ENCODE data around the gene LRRC3.

The LRRC3 gene

DNA sequence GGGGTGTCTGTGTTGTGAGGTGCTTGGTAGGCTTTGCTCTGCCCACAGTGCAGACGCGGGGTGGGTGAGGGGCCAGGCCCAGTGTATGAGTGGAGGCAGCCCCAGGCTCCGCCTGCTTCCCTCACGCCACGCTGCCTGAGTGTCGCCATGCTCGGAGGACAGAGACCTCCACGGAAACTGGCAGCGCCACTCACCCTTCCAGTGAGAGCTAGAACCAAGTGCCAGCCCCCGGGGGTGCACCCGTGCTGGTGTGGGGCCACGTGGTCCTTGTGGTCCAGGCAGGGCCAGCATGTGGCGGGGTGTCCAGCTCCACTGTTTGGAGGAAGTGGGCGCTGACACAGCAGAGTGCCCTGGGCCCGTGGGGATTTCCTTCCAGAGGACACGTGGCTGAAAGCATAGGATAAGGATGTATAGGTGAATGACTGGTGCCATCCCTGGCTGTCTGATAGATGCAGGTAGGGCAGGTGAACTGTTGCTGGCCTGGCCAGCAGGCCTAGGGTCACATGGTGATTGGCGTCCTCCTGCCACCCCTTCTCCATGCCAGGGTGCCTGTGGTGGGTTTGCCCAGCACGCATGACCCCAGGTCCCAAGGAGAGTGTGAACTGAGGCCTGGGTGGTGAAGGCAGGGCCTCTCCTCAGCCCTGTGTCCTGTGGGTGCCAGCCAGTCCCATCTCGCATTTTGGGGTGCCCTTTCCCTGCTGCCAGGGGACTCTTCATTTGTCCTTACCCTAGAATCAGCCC, 3.8 kb downstream of the LRRC3 start:
- peaks cover 7% of the 10 kb centered on the region for H3K4me1 ChIP-seq (ENCODE audit: control insufficient read depth, insufficient read depth, low read length, poor library complexity, severe bottlenecking)
- DNase-seq: no peak

DNA sequence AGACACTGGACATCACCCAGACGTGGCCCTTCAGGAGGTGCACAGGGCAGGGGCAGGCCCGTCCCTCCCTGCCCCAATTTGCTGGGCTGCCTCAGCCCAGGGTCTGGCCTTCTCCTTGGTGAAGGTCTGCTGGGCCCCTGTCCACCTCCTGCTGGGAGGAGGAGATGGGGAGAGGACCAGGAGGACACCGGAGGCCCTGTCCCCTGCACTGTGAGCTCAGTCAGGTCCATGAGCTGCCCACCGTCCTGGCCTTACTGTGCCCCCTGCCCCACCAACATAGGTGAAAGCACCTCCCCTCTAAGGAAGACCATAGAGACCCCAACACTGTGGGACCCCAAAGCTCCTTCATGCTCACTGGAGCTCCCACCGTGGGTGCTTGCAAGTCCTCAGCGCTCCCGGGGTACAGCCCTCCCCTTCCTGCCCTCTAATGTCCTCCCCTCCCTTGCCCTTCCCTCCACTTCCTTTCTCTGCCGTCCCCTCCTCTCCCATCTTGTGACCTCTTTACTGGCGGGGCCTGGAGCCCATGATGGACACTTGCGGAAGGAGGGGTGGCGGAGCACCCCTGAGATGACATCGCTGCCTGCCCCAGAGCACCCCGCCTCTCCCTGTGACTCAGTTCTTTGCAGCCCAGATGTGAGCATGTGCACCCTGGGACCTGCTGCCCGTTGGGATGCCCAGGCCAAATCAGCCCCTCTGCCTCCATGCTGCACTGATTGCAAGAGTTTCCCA, 4.6 kb downstream of the LRRC3 start:
- Histone ChIP-seq H3K4me1 (ENCODE audit: control insufficient read depth, insufficient read depth, low read length, poor library complexity, severe bottlenecking) (peaks cover 7% of the 10 kb centered on the region), H3K4me3 (ENCODE audit: insufficient read depth, low read depth, low read length, poor library complexity, severe bottlenecking) (no peak overlapping the region), H3K27me3 (replicated peaks; ENCODE audit: control insufficient read depth, insufficient read depth, low read length, poor library complexity, severe bottlenecking) (no peaks in the 10 kb centered on the region), H3K27ac (ENCODE audit: insufficient read depth, low read length, poor library complexity, severe bottlenecking) (no peak overlapping the region), H3K36me3 (ENCODE audit: control insufficient read depth, insufficient read depth, low read length) (no peaks in the 10 kb centered on the region), H3K9me3 (ENCODE audit: control insufficient read depth, low read length) (no peaks in the 10 kb centered on the region)
- DNase-seq: no peak

More for the DNA sequence above, 3.8 kb downstream of the LRRC3 start:
- Histone ChIP-seq H3K27me3 (replicated peaks; ENCODE audit: control insufficient read depth, insufficient read depth, low read length, poor library complexity, severe bottlenecking) (no peaks in the 10 kb centered on the region), H3K27ac (ENCODE audit: insufficient read depth, low read length, poor library complexity, severe bottlenecking) (no peak overlapping the region), H3K36me3 (ENCODE audit: control insufficient read depth, insufficient read depth, low read length) (no peaks in the 10 kb centered on the region), H3K9me3 (ENCODE audit: control insufficient read depth, low read length) (no peaks in the 10 kb centered on the region), H3K4me3 (ENCODE audit: insufficient read depth, low read depth, low read length, poor library complexity, severe bottlenecking) (no peak overlapping the region)

DNA sequence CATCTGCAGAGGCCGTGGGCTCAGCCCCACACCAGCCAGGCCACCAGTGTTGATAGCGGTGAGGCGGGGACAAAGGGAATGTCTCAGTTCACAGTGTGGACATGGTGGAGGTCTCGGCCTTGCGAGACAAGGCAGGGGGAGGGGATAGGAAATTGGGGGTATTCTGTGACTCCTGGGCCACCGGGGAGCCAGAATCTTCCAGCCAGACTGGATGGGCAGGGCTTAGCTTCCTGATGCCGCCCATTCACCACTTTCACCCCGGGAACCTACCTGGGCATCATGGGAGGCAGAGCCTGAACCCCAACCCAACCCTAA, 5.1 kb downstream of the LRRC3 start:
- peaks cover 7% of the 10 kb centered on the region for H3K4me1 ChIP-seq (ENCODE audit: control insufficient read depth, insufficient read depth, low read length, poor library complexity, severe bottlenecking)
- no peak overlapping the region for H3K4me3 ChIP-seq (ENCODE audit: insufficient read depth, low read depth, low read length, poor library complexity, severe bottlenecking)
- no peaks in the 10 kb centered on the region for H3K36me3 ChIP-seq (ENCODE audit: control insufficient read depth, insufficient read depth, low read length)
- H3K27ac ChIP-seq (ENCODE audit: insufficient read depth, low read length, poor library complexity, severe bottlenecking): no peak overlapping the region
- H3K9me3 ChIP-seq (ENCODE audit: control insufficient read depth, low read length): no peaks in the 10 kb centered on the region
- DNase-seq: no peak
- H3K27me3 ChIP-seq (replicated peaks; ENCODE audit: control insufficient read depth, insufficient read depth, low read length, poor library complexity, severe bottlenecking): no peaks in the 10 kb centered on the region

DNA sequence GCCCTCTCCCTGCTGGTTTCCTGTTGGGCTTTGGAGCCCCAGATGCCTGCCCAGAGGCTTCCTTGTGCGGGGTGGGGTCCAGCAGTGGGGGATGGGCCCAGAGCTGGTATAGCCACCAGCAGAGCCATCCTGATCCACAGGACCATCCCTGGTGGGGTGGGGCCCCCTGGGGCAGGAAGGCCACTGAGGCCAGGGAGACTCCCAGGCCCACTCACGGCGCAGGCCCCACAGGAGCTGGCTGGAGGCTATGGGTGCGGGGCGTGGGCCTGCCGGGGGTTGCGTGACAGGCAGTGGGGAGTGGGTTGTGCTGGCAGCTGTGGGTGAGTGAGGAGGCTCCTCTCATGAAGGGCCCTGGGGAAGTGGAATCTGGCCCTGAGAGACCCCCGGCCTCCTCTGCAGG, 5.7 kb downstream of the LRRC3 start:
- H3K27me3 ChIP-seq (replicated peaks; ENCODE audit: control insufficient read depth, insufficient read depth, low read length, poor library complexity, severe bottlenecking): no peaks in the 10 kb centered on the region
- no peak for DNase-seq
- peaks cover 5% of the 10 kb centered on the region for H3K4me1 ChIP-seq (ENCODE audit: control insufficient read depth, insufficient read depth, low read length, poor library complexity, severe bottlenecking)

DNA sequence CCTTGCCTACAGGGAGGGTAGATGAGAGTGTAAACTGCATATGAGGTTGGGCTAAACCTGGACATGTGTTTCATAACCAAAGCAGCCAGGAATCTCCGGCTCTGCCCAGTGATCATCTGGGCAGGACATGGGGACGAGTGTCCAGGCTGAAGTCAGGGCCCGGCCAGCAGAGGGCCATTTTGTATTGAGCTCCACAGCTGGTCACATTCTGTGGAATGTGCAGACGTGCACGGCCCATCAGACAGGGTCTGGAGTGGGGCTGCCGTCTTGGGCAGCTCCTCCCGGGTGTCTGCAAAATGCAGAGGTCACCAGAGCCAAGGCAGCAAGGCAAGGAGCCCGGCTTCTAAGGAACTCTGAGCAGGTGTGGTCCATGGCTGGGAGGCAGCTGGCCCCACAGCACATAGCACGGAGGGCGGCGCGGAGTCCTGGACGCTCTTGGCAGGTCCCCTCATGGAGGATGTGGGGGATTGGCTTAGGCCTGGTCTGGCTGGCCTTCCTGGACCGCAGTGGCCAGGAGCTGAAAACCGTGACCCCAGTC, 6.2 kb downstream of the LRRC3 start:
- no peak for DNase-seq
- Histone ChIP-seq H3K36me3 (ENCODE audit: control insufficient read depth, insufficient read depth, low read length) (no peaks in the 10 kb centered on the region), H3K27me3 (replicated peaks; ENCODE audit: control insufficient read depth, insufficient read depth, low read length, poor library complexity, severe bottlenecking) (no peaks in the 10 kb centered on the region), H3K9me3 (ENCODE audit: control insufficient read depth, low read length) (no peaks in the 10 kb centered on the region), H3K4me1 (ENCODE audit: control insufficient read depth, insufficient read depth, low read length, poor library complexity, severe bottlenecking) (no peaks in the 10 kb centered on the region), H3K4me3 (ENCODE audit: insufficient read depth, low read depth, low read length, poor library complexity, severe bottlenecking) (no peak overlapping the region), H3K27ac (ENCODE audit: insufficient read depth, low read length, poor library complexity, severe bottlenecking) (no peak overlapping the region)

More for the DNA sequence above, 5.7 kb downstream of the LRRC3 start:
- no peaks in the 10 kb centered on the region for H3K9me3 ChIP-seq (ENCODE audit: control insufficient read depth, low read length)
- no peaks in the 10 kb centered on the region for H3K36me3 ChIP-seq (ENCODE audit: control insufficient read depth, insufficient read depth, low read length)
- H3K27ac ChIP-seq (ENCODE audit: insufficient read depth, low read length, poor library complexity, severe bottlenecking): no peak overlapping the region
- H3K4me3 ChIP-seq (ENCODE audit: insufficient read depth, low read depth, low read length, poor library complexity, severe bottlenecking): no peak overlapping the region

DNA sequence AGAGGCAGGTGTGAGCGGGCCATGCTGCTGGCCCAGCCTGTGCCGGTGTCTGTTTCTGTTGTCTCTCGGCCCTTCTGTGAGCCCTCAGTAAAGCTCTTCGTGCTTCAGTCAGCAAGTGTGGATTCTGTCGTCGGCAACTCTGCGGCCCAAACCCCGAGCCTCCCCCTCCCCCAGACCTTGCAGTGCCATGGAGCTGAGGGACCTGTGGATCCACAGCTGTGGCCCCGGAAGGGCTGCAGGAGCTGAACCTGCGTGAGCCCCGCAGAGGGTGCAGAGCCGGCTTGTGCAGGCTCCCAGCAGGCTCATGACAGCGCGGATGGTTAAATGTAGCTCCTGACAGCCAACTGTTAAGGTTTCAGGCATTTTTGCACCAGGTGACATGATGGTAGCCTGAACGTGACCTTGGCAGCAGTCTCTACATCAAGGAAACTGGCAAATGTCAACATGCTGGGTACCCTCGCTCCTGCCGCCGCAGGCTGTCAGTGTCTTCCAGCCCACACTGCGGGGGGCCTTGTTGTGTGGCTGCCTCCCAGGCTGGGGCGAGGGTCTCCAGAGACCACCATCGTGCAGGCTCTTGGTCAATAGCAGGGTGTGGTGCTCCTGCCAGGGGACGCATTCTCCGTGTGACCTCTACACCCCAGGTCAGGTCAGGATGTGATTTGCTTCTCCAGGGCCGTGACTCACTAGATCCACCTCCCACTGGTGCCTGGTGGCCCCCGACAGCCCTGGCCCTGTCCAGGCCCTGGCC, 7.0 kb downstream of the LRRC3 start:
- Histone ChIP-seq H3K9me3 (ENCODE audit: control insufficient read depth, low read length) (no peaks in the 10 kb centered on the region), H3K27me3 (replicated peaks; ENCODE audit: control insufficient read depth, insufficient read depth, low read length, poor library complexity, severe bottlenecking) (no peaks in the 10 kb centered on the region), H3K4me3 (ENCODE audit: insufficient read depth, low read depth, low read length, poor library complexity, severe bottlenecking) (no peak overlapping the region), H3K36me3 (ENCODE audit: control insufficient read depth, insufficient read depth, low read length) (no peaks in the 10 kb centered on the region), H3K27ac (ENCODE audit: insufficient read depth, low read length, poor library complexity, severe bottlenecking) (no peak overlapping the region), H3K4me1 (ENCODE audit: control insufficient read depth, insufficient read depth, low read length, poor library complexity, severe bottlenecking) (no peaks in the 10 kb centered on the region)
- DNase-seq: no peak

DNA sequence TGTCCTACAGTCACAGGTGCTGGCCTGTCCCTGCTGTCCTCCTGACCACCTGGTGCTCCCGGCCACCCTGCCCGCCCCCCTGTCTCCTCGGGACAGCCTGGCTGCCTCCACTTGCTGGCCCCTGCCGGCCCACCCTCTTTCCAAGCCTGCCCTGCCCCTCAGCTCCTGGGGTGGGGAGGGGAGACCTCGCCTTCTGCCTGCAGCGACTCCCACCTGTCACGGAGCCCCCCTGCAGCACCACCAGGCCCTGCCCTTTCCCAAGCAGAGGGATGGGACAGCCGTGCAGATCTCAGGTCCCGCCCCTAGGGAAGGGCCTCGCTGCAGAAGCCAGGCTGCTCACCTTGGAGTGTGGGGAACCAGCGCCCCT, 7.5 kb downstream of the LRRC3 start:
- H3K9me3 ChIP-seq (ENCODE audit: control insufficient read depth, low read length): no peaks in the 10 kb centered on the region
- no peak for DNase-seq
- H3K27ac ChIP-seq (ENCODE audit: insufficient read depth, low read length, poor library complexity, severe bottlenecking): no peak overlapping the region
- H3K27me3 ChIP-seq (replicated peaks; ENCODE audit: control insufficient read depth, insufficient read depth, low read length, poor library complexity, severe bottlenecking): no peaks in the 10 kb centered on the region
- H3K4me3 ChIP-seq (ENCODE audit: insufficient read depth, low read depth, low read length, poor library complexity, severe bottlenecking): no peak overlapping the region
- H3K36me3 ChIP-seq (ENCODE audit: control insufficient read depth, insufficient read depth, low read length): no peaks in the 10 kb centered on the region
- no peaks in the 10 kb centered on the region for H3K4me1 ChIP-seq (ENCODE audit: control insufficient read depth, insufficient read depth, low read length, poor library complexity, severe bottlenecking)

DNA sequence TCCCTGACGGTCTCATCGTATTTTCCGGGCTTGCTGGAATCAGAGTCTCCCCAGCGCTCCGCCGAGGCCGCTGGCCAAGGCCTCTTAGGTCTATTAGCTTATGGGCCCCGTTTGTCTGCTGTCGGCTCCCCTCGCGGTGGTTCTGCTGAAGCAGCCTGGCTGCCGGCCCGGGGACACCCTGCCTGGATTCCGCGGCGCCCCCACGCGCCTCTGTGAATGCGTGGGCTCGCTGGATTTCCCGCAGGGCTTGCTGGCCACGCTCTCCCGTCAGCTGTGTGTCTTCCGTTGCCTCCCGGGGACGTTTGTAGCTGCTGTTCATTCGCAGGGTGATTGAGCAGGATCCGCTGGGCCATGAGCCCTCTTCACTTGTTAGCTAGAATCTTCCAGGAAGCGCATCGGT, 8.4 kb downstream of the LRRC3 start:
- no peak overlapping the region for H3K4me3 ChIP-seq (ENCODE audit: insufficient read depth, low read depth, low read length, poor library complexity, severe bottlenecking)
- no peaks in the 10 kb centered on the region for H3K9me3 ChIP-seq (ENCODE audit: control insufficient read depth, low read length)
- no peaks in the 10 kb centered on the region for H3K36me3 ChIP-seq (ENCODE audit: control insufficient read depth, insufficient read depth, low read length)
- H3K27me3 ChIP-seq (replicated peaks; ENCODE audit: control insufficient read depth, insufficient read depth, low read length, poor library complexity, severe bottlenecking): no peaks in the 10 kb centered on the region
- no peak for DNase-seq
- H3K27ac ChIP-seq (ENCODE audit: insufficient read depth, low read length, poor library complexity, severe bottlenecking): no peak overlapping the region
- H3K4me1 ChIP-seq (ENCODE audit: control insufficient read depth, insufficient read depth, low read length, poor library complexity, severe bottlenecking): no peaks in the 10 kb centered on the region

DNA sequence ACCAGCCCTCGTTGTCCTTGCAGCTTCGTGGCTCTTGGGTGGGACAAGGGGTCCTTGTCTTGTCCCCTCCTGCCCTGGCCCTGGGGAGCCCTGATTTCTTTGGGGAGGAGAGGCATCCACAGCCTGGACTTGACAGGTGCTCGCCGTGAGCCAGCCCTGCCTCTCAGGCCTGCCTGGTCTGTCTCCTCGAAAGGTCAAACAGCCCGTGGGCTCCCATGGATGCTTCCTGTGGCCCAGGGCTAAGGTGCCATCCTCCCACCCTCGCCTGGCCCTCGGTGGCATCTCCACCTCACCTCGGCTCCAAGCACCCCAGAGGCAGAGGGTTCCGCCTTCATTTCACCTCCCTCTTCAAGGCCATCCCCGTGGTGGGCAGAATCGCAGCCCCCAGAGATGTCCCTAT, 9.0 kb downstream of the LRRC3 start:
- Histone ChIP-seq H3K4me1 (ENCODE audit: control insufficient read depth, insufficient read depth, low read length, poor library complexity, severe bottlenecking) (no peaks in the 10 kb centered on the region), H3K4me3 (ENCODE audit: insufficient read depth, low read depth, low read length, poor library complexity, severe bottlenecking) (no peak overlapping the region), H3K27ac (ENCODE audit: insufficient read depth, low read length, poor library complexity, severe bottlenecking) (no peak overlapping the region), H3K36me3 (ENCODE audit: control insufficient read depth, insufficient read depth, low read length) (no peaks in the 10 kb centered on the region), H3K27me3 (replicated peaks; ENCODE audit: control insufficient read depth, insufficient read depth, low read length, poor library complexity, severe bottlenecking) (no peaks in the 10 kb centered on the region), H3K9me3 (ENCODE audit: control insufficient read depth, low read length) (no peaks in the 10 kb centered on the region)
- no peak for DNase-seq

Data from effector memory CD4-positive, alpha-beta T cell (primary cell).